HEK293 (cell line): Measurements from ENCODE around the gene MRPS18A.
A peak's percentile ranks its signal among the peaks of the same experiment; 100 is the strongest.
"Not testable (repeated sequence)": the region's sequence is repeated elsewhere in the genome, so short reads cannot be mapped to it uniquely, and the experiment has no call there.

Experiments used
- CTCF ChIA-PET: fragments of 350-600 bp; formaldehyde crosslinking; extraction: SDS; loops from one replicate; lab custom pipeline; 2021; ENCODE audit warnings: antibody characterized with exemption; lab: Yijun Ruan, JAX
- POLR2A ChIA-PET: fragments of 300-600 bp; formaldehyde crosslinking; extraction: SDS; loops from one replicate; lab custom pipeline; 2020; ENCODE audit warnings: antibody characterized with exemption, inconsistent platforms; lab: Yijun Ruan, JAX
- H3K27ac ChIP-seq: fragments of 200-500 bp; sonication (Bioruptor generic); 2 replicates; pipeline ENCODE4 v1.5.1; 2014; ENCODE audit warnings: low read depth, low read length, control low read depth, inconsistent platforms; ENCODE audit errors: extremely low read depth
- H3K36me3 ChIP-seq, 2 experiments: fragments of 200-500 bp in 1 of 2; sonication (Bioruptor generic) in 1 of 2; 1 replicate in 1 of 2; 2 replicates in 1 of 2; pipeline ENCODE4 v1.5.1; 2014 to 2017; ENCODE audit warnings: inconsistent platforms in 2 of 2, low read length in 2 of 2; ENCODE audit not compliant: control insufficient read depth in 2 of 2, insufficient read depth in 1 of 2
- H3K4me1 ChIP-seq: fragments of 200-500 bp; sonication (Bioruptor generic); 2 replicates; pipeline ENCODE4 v1.5.1; 2014; ENCODE audit warnings: mild to moderate bottlenecking, low read length, inconsistent platforms; ENCODE audit not compliant: control insufficient read depth, insufficient read depth
- H3K4me3 ChIP-seq: 2 replicates; pipeline ENCODE4 v1.5.1; 2011; ENCODE audit warnings: low read depth, mild to moderate bottlenecking, control low read depth, low read length, moderate library complexity
- H3K9me3 ChIP-seq: fragments of 200-500 bp; sonication (Bioruptor generic); 2 replicates; pipeline ENCODE4 v1.5.1; 2014; ENCODE audit warnings: low read depth, low read length, inconsistent platforms; ENCODE audit not compliant: control insufficient read depth, insufficient read depth
- ATF2 ChIP-seq: fragments of 450-650 bp; formaldehyde crosslinking; IDR thresholded peaks from 2 replicates; pipeline ENCODE4 v1.5.1; 2016; ENCODE audit warnings: missing biosample characterization, missing genetic modification characterization, low read depth
- ELK4 ChIP-seq: IDR thresholded peaks from 2 replicates; pipeline ENCODE4 v1.6.1; 2011; ENCODE audit warnings: mild to moderate bottlenecking, low read depth, low read length, borderline replicate concordance
- PRDM1 ChIP-seq: fragments of 450-650 bp; formaldehyde crosslinking; IDR thresholded peaks from 2 replicates; pipeline ENCODE4; 2016; ENCODE audit warnings: missing biosample characterization, missing genetic modification characterization
- TCF7L2 ChIP-seq: IDR thresholded peaks from 2 replicates; pipeline ENCODE4 v1.6.1; 2011; ENCODE audit warnings: low read depth, mild to moderate bottlenecking, inconsistent platforms, low read length, moderate library complexity, borderline replicate concordance
- WT1 ChIP-seq: fragments of 450-650 bp; formaldehyde crosslinking; IDR thresholded peaks from 2 replicates; pipeline ENCODE4 v1.5.1; 2016; ENCODE audit warnings: missing biosample characterization, missing genetic modification characterization
- ZBTB21 ChIP-seq: fragments of 450-650 bp; formaldehyde crosslinking; IDR thresholded peaks from 2 replicates; pipeline ENCODE4 v1.5.1; 2017; ENCODE audit warnings: missing biosample characterization, missing genetic modification characterization
- ZNF155 ChIP-seq: fragments of 450-650 bp; formaldehyde crosslinking; IDR thresholded peaks from 2 replicates; pipeline ENCODE4 v1.5.1; 2016; ENCODE audit warnings: missing biosample characterization, missing genetic modification characterization
- ZNF488 ChIP-seq: fragments of 450-650 bp; formaldehyde crosslinking; IDR thresholded peaks from 2 replicates; pipeline ENCODE4 v1.5.1; 2016; ENCODE audit warnings: missing biosample characterization, missing genetic modification characterization
- ZNF521 ChIP-seq: fragments of 450-650 bp; formaldehyde crosslinking; IDR thresholded peaks from 2 replicates; pipeline ENCODE4 v1.5.1; 2017; ENCODE audit warnings: missing biosample characterization, mild to moderate bottlenecking, missing genetic modification characterization
- ZNF529 ChIP-seq: fragments of 450-650 bp; formaldehyde crosslinking; IDR thresholded peaks from 2 replicates; pipeline ENCODE4 v1.5.1; 2017; ENCODE audit warnings: missing genetic modification characterization, missing biosample characterization; ENCODE audit not compliant: insufficient replicate concordance
- ZNF544 ChIP-seq: fragments of 450-650 bp; formaldehyde crosslinking; IDR thresholded peaks from 2 replicates; pipeline ENCODE4 v1.5.0; 2017; ENCODE audit warnings: missing biosample characterization, missing genetic modification characterization
- ZNF596 ChIP-seq: fragments of 450-650 bp; IDR thresholded peaks from 2 replicates; pipeline ENCODE4 v1.5.0; 2018; ENCODE audit warnings: missing biosample characterization, mild to moderate bottlenecking, missing genetic modification characterization, moderate library complexity
- ZNF677 ChIP-seq: fragments of 450-650 bp; IDR thresholded peaks from 2 replicates; pipeline ENCODE4 v1.5.0; 2018; ENCODE audit warnings: missing biosample characterization, mild to moderate bottlenecking, missing genetic modification characterization, moderate library complexity
- ZXDB ChIP-seq: fragments of 450-650 bp; formaldehyde crosslinking; IDR thresholded peaks from 2 replicates; pipeline ENCODE4 v1.5.1; 2016; ENCODE audit warnings: missing biosample characterization, missing genetic modification characterization
- TF ChIP-seq, protein P1 (sequence below): fragments of 450-650 bp; formaldehyde crosslinking; IDR thresholded peaks from 2 replicates; pipeline ENCODE4 v1.5.1; 2016; ENCODE audit warnings: missing biosample characterization, missing genetic modification characterization
- TF ChIP-seq, protein P2 (sequence below): sonication (generic); formaldehyde crosslinking; IDR thresholded peaks from 2 replicates; pipeline ENCODE4 v1.8.1; 2022; ENCODE audit warnings: mild to moderate bottlenecking, moderate library complexity, missing genetic modification reagents
- TF ChIP-seq, protein P3 (sequence below): fragments of 450-650 bp; formaldehyde crosslinking; IDR thresholded peaks from 2 replicates; pipeline ENCODE4 v1.5.1; 2016; ENCODE audit warnings: missing biosample characterization, missing genetic modification characterization
- TF ChIP-seq, protein P4 (sequence below): fragments of 450-650 bp; formaldehyde crosslinking; IDR thresholded peaks from 2 replicates; pipeline ENCODE4 v1.5.1; 2016; ENCODE audit warnings: missing biosample characterization, missing genetic modification characterization, borderline replicate concordance

MRPS18A gene

GRCh38 chr6:43700939-43701560, 13.5 kb upstream of the MRPS18A start:
- H3K36me3 ChIP-seq, H3K4me3 ChIP-seq, H3K27ac ChIP-seq, POLR2A ChIA-PET, H3K9me3 ChIP-seq: not testable (repeated sequence)
- H3K4me1 ChIP-seq = peaks cover 36% of the 10 kb centered on the region
- TF ChIP-seq, protein P1, sequence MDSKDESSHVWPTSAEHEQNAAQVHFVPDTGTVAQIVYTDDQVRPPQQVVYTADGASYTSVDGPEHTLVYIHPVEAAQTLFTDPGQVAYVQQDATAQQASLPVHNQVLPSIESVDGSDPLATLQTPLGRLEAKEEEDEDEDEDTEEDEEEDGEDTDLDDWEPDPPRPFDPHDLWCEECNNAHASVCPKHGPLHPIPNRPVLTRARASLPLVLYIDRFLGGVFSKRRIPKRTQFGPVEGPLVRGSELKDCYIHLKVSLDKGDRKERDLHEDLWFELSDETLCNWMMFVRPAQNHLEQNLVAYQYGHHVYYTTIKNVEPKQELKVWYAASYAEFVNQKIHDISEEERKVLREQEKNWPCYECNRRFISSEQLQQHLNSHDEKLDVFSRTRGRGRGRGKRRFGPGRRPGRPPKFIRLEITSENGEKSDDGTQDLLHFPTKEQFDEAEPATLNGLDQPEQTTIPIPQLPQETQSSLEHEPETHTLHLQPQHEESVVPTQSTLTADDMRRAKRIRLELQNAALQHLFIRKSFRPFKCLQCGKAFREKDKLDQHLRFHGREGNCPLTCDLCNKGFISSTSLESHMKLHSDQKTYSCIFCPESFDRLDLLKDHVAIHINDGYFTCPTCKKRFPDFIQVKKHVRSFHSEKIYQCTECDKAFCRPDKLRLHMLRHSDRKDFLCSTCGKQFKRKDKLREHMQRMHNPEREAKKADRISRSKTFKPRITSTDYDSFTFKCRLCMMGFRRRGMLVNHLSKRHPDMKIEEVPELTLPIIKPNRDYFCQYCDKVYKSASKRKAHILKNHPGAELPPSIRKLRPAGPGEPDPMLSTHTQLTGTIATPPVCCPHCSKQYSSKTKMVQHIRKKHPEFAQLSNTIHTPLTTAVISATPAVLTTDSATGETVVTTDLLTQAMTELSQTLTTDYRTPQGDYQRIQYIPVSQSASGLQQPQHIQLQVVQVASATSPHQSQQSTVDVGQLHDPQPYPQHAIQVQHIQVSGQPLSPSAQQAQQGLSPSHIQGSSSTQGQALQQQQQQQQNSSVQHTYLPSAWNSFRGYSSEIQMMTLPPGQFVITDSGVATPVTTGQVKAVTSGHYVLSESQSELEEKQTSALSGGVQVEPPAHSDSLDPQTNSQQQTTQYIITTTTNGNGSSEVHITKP (tag by site-specific recombination) = peak; percentile 13; the same call in 1 of the 2 replicates
- peak; percentile 80 for TF ChIP-seq PRDM1 (tag by site-specific recombination)
- CTCF ChIA-PET = interaction anchor here (0.7 kb wide), 1 partner anchor 79 kb away, joined by 3 read pairs; no protein-coding TSS in a partner anchor

GRCh38 chr6:43699564-43700186, 12.1 kb upstream of the MRPS18A start:
- H3K4me3 ChIP-seq = no peak overlapping the region
- H3K36me3 ChIP-seq = no peaks in the 10 kb centered on the region
- H3K27ac ChIP-seq = peak overlapping the region; percentile 10; the same call in 1 of the 2 replicates
- ChIA-PET POLR2A (no interaction called here), CTCF (interaction anchor here (0.6 to 1.1 kb wide), 2 partner anchors 14 to 25 kb away, joined by 5 read pairs; no protein-coding TSS in a partner anchor)
- H3K9me3 ChIP-seq = no peaks in the 10 kb centered on the region
- peaks cover 33% of the 10 kb centered on the region for H3K4me1 ChIP-seq
- TF ChIP-seq ZBTB21 (tag by site-specific recombination) (no peak), ZNF677 (tag by site-specific recombination) (no peak), ZNF529 (tag by site-specific recombination) (no peak), ELK4 (no peak), TCF7L2 (no peak), ZNF155 (tag by site-specific recombination) (no peak), ZNF544 (no peak), ZNF488 (tag by site-specific recombination) (no peak), ZXDB (tag by site-specific recombination) (peak; percentile 76), ZNF521 (tag by site-specific recombination) (no peak), ZNF596 (no peak), ATF2 (no peak), WT1 (tag by site-specific recombination) (peak; percentile 81)
- TF ChIP-seq, protein P2, sequence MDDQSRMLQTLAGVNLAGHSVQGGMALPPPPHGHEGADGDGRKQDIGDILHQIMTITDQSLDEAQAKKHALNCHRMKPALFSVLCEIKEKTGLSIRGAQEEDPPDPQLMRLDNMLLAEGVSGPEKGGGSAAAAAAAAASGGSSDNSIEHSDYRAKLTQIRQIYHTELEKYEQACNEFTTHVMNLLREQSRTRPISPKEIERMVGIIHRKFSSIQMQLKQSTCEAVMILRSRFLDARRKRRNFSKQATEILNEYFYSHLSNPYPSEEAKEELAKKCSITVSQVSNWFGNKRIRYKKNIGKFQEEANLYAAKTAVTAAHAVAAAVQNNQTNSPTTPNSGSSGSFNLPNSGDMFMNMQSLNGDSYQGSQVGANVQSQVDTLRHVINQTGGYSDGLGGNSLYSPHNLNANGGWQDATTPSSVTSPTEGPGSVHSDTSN = no peak
- TF ChIP-seq, protein P3, sequence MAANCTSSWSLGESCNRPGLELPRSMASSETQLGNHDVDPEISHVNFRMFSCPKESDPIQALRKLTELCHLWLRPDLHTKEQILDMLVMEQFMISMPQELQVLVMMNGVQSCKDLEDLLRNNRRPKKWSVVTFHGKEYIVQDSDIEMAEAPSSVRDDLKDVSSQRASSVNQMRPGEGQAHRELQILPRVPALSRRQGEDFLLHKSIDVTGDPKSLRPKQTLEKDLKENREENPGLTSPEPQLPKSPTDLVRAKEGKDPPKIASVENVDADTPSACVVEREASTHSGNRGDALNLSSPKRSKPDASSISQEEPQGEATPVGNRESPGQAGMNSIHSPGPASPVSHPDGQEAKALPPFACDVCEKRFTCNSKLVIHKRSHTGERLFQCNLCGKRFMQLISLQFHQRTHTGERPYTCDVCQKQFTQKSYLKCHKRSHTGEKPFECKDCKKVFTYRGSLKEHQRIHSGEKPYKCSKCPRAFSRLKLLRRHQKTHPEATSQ (tag by site-specific recombination) = no peak
- TF ChIP-seq, protein P4, sequence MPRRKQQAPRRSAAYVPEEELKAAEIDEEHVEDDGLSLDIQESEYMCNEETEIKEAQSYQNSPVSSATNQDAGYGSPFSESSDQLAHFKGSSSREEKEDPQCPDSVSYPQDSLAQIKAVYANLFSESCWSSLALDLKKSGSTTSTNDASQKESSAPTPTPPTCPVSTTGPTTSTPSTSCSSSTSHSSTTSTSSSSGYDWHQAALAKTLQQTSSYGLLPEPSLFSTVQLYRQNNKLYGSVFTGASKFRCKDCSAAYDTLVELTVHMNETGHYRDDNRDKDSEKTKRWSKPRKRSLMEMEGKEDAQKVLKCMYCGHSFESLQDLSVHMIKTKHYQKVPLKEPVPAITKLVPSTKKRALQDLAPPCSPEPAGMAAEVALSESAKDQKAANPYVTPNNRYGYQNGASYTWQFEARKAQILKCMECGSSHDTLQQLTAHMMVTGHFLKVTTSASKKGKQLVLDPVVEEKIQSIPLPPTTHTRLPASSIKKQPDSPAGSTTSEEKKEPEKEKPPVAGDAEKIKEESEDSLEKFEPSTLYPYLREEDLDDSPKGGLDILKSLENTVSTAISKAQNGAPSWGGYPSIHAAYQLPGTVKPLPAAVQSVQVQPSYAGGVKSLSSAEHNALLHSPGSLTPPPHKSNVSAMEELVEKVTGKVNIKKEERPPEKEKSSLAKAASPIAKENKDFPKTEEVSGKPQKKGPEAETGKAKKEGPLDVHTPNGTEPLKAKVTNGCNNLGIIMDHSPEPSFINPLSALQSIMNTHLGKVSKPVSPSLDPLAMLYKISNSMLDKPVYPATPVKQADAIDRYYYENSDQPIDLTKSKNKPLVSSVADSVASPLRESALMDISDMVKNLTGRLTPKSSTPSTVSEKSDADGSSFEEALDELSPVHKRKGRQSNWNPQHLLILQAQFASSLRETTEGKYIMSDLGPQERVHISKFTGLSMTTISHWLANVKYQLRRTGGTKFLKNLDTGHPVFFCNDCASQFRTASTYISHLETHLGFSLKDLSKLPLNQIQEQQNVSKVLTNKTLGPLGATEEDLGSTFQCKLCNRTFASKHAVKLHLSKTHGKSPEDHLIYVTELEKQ (tag by site-specific recombination) = no peak
